Measurements from ENCODE around the gene ABR. TPM values are rescaled to one million over a fixed set of nuclear protein-coding genes. Genes with fewer than 3 reads are reported as not detected.

The ABR gene
- polyA plus RNA-seq, 3 donors: 19.8 to 160 (median 26.0) TPM

DNA sequence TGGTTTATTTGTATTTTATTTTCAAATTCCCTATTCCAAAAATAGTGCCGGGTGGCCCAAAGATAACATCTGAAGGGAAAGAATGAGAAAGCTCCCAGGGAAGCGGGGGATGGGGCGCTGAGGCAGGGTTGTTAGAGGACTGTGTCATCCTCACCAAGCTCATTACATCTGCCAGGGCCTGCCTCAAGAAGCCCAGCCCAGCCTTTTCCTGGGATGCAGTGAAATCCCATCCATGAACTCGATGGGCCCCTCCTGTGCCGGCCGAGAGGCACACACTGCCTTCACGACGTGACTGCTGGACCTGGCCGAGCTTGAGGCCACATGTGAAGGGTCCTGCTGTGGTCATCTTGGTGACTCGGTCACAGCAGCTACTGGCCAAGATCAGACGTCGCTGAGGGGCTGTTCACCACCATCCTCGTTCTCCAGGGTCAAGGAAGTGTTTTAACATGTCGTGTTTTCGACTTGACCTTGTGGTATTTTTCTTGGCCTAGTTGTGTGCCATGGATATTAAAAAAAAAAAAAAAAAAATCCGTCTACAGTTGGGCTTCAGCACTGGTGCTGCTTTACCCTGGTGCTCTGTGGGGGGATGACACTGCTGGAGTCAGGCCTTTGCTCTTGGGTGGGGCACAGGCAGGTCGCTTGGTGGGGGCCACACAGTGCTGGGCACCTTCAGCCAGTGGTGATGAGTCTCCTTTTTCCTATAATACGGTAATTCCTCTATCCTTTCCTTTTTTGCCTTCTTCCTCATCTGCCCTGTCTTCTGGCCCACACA, 178.0 kb downstream of the ABR start:
- H3K4me1 Mint-ChIP-seq: peaks cover 12% of the 10 kb centered on the region
- H3K4me3 Mint-ChIP-seq: no peak overlapping the region
- 94% methylated on average over 13 of the region's 18 CpGs for WGBS (ENCODE audit: insufficient coverage)
- H3K27me3 Mint-ChIP-seq (ENCODE audit: low read depth in 3 of 3): peaks cover 0 to 2% (median 1%) of the 10 kb centered on the region in 3 donors
- no peak overlapping the region for H3K9ac ChIP-seq (ENCODE audit: insufficient read depth, low read length, poor library complexity, severe bottlenecking)
- no peak for DNase-seq
- no peak for TF ChIP-seq CTCF (IDR thresholded peaks at IDR 0.05)
- no peak overlapping the region for H3K27ac ChIP-seq (ENCODE audit: low read depth in 1 of 2, low read length in 2 of 2)
- peaks cover 66 to 67% of the 10 kb centered on the region in 2 donors for H3K36me3 ChIP-seq (replicated peaks in 1 of 2; ENCODE audit: control insufficient read depth in 1 of 2, insufficient read depth in 2 of 2, low read length in 2 of 2)
- H2AFZ ChIP-seq (ENCODE audit: insufficient read depth, low read depth, low read length, poor library complexity, severe bottlenecking): no peak overlapping the region
- H4K20me1 ChIP-seq (ENCODE audit: insufficient read depth, low read length): peaks cover 84% of the 10 kb centered on the region
- H3K27me3 ChIP-seq (ENCODE audit: control insufficient read depth in 2 of 2, insufficient read depth in 2 of 2, low read length in 2 of 2): no peaks in the 10 kb centered on the region
- no peak overlapping the region for H3K4me2 ChIP-seq (replicated peaks; ENCODE audit: extremely low read depth, low read length, poor library complexity, severe bottlenecking)
- H3K79me2 ChIP-seq (ENCODE audit: insufficient read depth, low read length): peaks cover 21% of the 10 kb centered on the region
- H3K27ac Mint-ChIP-seq: peak overlapping the region in 2 of 7 donors; percentile 33 to 47
- peaks cover 52 to 67% of the 10 kb centered on the region in 2 donors for H3K36me3 Mint-ChIP-seq
- no peaks in the 10 kb centered on the region for H3K9me3 ChIP-seq (replicated peaks in 1 of 2; ENCODE audit: control insufficient read depth in 1 of 2, insufficient read depth in 1 of 2, low read length in 2 of 2)
- intact Hi-C loops (cut with micrococcal nuclease): loop anchor here in 1 of 2 donors (10.0 kb wide), 1 partner anchor 53 kb away; no protein-coding TSS in a partner anchor
- no peaks in the 10 kb centered on the region for H3K9me3 Mint-ChIP-seq
- H3K4me1 ChIP-seq (ENCODE audit: control insufficient read depth in 1 of 2, insufficient read depth in 2 of 2, low read length in 2 of 2): peaks cover 11 to 16% of the 10 kb centered on the region in 2 donors
- no peak overlapping the region for H3K4me3 ChIP-seq (replicated peaks in 1 of 3; ENCODE audit: low read depth in 2 of 3, low read length in 3 of 3)

GRCh38 chr17:1000597-1001461, 179.0 kb downstream of the ABR start:
- DNase-seq: no peak
- Histone ChIP-seq H3K4me1 (ENCODE audit: control insufficient read depth in 1 of 2, insufficient read depth in 2 of 2, low read length in 2 of 2) (peaks cover 11 to 16% of the 10 kb centered on the region in 2 donors), H2AFZ (ENCODE audit: insufficient read depth, low read depth, low read length, poor library complexity, severe bottlenecking) (no peak overlapping the region), H3K4me2 (replicated peaks; ENCODE audit: extremely low read depth, low read length, poor library complexity, severe bottlenecking) (no peak overlapping the region), H3K4me3 (replicated peaks in 1 of 3; ENCODE audit: low read depth in 2 of 3, low read length in 3 of 3) (no peak overlapping the region), H3K27ac (ENCODE audit: low read depth in 1 of 2, low read length in 2 of 2) (no peak overlapping the region), H3K9ac (ENCODE audit: insufficient read depth, low read length, poor library complexity, severe bottlenecking) (no peak overlapping the region), H3K79me2 (ENCODE audit: insufficient read depth, low read length) (peaks cover 21% of the 10 kb centered on the region), H3K27me3 (ENCODE audit: control insufficient read depth in 2 of 2, insufficient read depth in 2 of 2, low read length in 2 of 2) (no peaks in the 10 kb centered on the region), H3K9me3 (replicated peaks in 1 of 2; ENCODE audit: control insufficient read depth in 1 of 2, insufficient read depth in 1 of 2, low read length in 2 of 2) (no peaks in the 10 kb centered on the region), H4K20me1 (ENCODE audit: insufficient read depth, low read length) (peaks cover 77% of the 10 kb centered on the region), H3K36me3 (replicated peaks in 1 of 2; ENCODE audit: control insufficient read depth in 1 of 2, insufficient read depth in 2 of 2, low read length in 2 of 2) (peaks cover 58 to 59% of the 10 kb centered on the region in 2 donors)
- H3K4me3 Mint-ChIP-seq: no peak overlapping the region
- peaks cover 12% of the 10 kb centered on the region for H3K4me1 Mint-ChIP-seq
- no peak overlapping the region for H3K27ac Mint-ChIP-seq
- peaks cover 0 to 3% (median 0%) of the 10 kb centered on the region in 7 donors for H3K9me3 Mint-ChIP-seq
- H3K36me3 Mint-ChIP-seq: peaks cover 50 to 60% of the 10 kb centered on the region in 2 donors
- TF ChIP-seq CTCF (IDR thresholded peaks at IDR 0.05): no peak
- 82% methylated on average over 11 of the region's 15 CpGs for WGBS (ENCODE audit: insufficient coverage)
- peaks cover 0 to 2% (median 1%) of the 10 kb centered on the region in 3 donors for H3K27me3 Mint-ChIP-seq (ENCODE audit: low read depth in 3 of 3)
- intact Hi-C loops (cut with micrococcal nuclease): loop anchor here in 1 of 2 donors (10.0 kb wide), 1 partner anchor 54 kb away; no protein-coding TSS in a partner anchor
